Liver (tissue), 9 donors: ENCODE measurements around the gene C10orf71. TPM values are rescaled to one million over a fixed set of nuclear protein-coding genes. Genes with fewer than 3 reads are reported as not detected.

ENCODE experiments used
- DNase-seq: peaks from one replicate; pipeline ENCODE4 v3.0.0-alpha.2; 2017; ENCODE audit warnings: low spot score
- H3K27ac ChIP-seq, 2 donors: one replicate each; pipeline ENCODE4 v1.7.0; 2013; ENCODE audit warnings: inconsistent platforms in 2 of 2, low read length in 2 of 2, control low read depth in 1 of 2, low read depth in 1 of 2, mild to moderate bottlenecking in 1 of 2
- H3K27me3 ChIP-seq, 4 donors: one replicate each; pipeline versions ENCODE4 v1.6.1 to v1.7.0; 2013; ENCODE audit warnings: low read length in 3 of 4, inconsistent platforms in 1 of 4, mild to moderate bottlenecking in 1 of 4, moderate library complexity in 1 of 4; ENCODE audit not compliant: control insufficient read depth in 4 of 4, insufficient read depth in 4 of 4
- H3K36me3 ChIP-seq, 4 donors: one replicate each; pipeline versions ENCODE4 v1.6.1 to v1.7.0; 2013; ENCODE audit warnings: low read length in 3 of 4, mild to moderate bottlenecking in 3 of 4, low read depth in 1 of 4, moderate library complexity in 1 of 4; ENCODE audit not compliant: control insufficient read depth in 4 of 4, insufficient read depth in 3 of 4
- H3K4me1 ChIP-seq, 4 donors: one replicate each; pipeline versions ENCODE4 v1.6.1 to v1.7.0; 2013; ENCODE audit warnings: low read length in 3 of 4, mild to moderate bottlenecking in 3 of 4, moderate library complexity in 1 of 4; ENCODE audit not compliant: control insufficient read depth in 4 of 4, insufficient read depth in 4 of 4
- H3K4me3 ChIP-seq, 3 donors: one replicate each; pipeline versions ENCODE4 v1.6.1 to v1.7.0; 2013; ENCODE audit warnings: low read length in 3 of 3, control low read depth in 1 of 3, low read depth in 1 of 3, mild to moderate bottlenecking in 1 of 3
- H3K9ac ChIP-seq, 2 donors: one replicate each; pipeline ENCODE4 v1.7.0; 2013; ENCODE audit warnings: low read length in 2 of 2, mild to moderate bottlenecking in 2 of 2, moderate library complexity in 2 of 2, control low read depth in 1 of 2, low read depth in 1 of 2
- H3K9me3 ChIP-seq, 4 donors: one replicate each; pipeline versions ENCODE4 v1.6.1 to v1.7.0; 2013; ENCODE audit warnings: low read length in 3 of 4; ENCODE audit not compliant: control insufficient read depth in 4 of 4
- EGR1 ChIP-seq, 2 donors: IDR thresholded peaks; 2 replicates each; pipeline ENCODE4 v1.6.1; 2016 to 2018; ENCODE audit warnings: antibody characterized with exemption in 2 of 2, low read depth in 2 of 2
- FOXA1 ChIP-seq: IDR thresholded peaks from 2 replicates; pipeline ENCODE4 v1.6.1; 2016; ENCODE audit warnings: antibody characterized with exemption
- FOXA2 ChIP-seq: IDR thresholded peaks from 2 replicates; pipeline ENCODE4 v1.6.1; 2016; ENCODE audit warnings: antibody characterized with exemption
- GABPA ChIP-seq, 2 donors: IDR thresholded peaks in 1 of 2; conservative IDR thresholded peaks in 1 of 2; 2 replicates each; pipeline ENCODE4 v1.6.1; 2016; ENCODE audit warnings: antibody characterized with exemption in 2 of 2, mild to moderate bottlenecking in 1 of 2, moderate library complexity in 1 of 2
- HNF4A ChIP-seq, 2 donors: conservative IDR thresholded peaks; 2 replicates each; pipeline ENCODE4 v1.6.1; 2016; ENCODE audit warnings: antibody characterized with exemption in 2 of 2, mild to moderate bottlenecking in 2 of 2
- HNF4G ChIP-seq: IDR thresholded peaks from 2 replicates; pipeline ENCODE4 v1.6.1; 2016; ENCODE audit warnings: antibody characterized with exemption
- JUND ChIP-seq, 2 donors: IDR thresholded peaks; 2 replicates each; pipeline ENCODE4 v1.6.1; 2016; ENCODE audit warnings: antibody characterized with exemption in 2 of 2
- NR2F2 ChIP-seq: IDR thresholded peaks from 2 replicates; pipeline ENCODE4 v1.6.1; 2016; ENCODE audit warnings: antibody characterized with exemption
- RAD21 ChIP-seq, 2 donors: IDR thresholded peaks; 2 replicates each; pipeline ENCODE4 v1.6.1; 2016; ENCODE audit warnings: antibody characterized with exemption in 2 of 2, mild to moderate bottlenecking in 2 of 2
- RXRA ChIP-seq, 2 donors: IDR thresholded peaks; 2 replicates each; pipeline ENCODE4 v1.6.1; 2017 to 2018; ENCODE audit warnings: antibody characterized with exemption in 2 of 2, mild to moderate bottlenecking in 1 of 2
- SP1 ChIP-seq: IDR thresholded peaks from 2 replicates; pipeline ENCODE4 v1.6.1; 2018; ENCODE audit warnings: antibody characterized with exemption, mild to moderate bottlenecking
- TAF1 ChIP-seq: conservative IDR thresholded peaks from 2 replicates; pipeline ENCODE4 v1.6.1; 2016; ENCODE audit warnings: antibody characterized with exemption, mild to moderate bottlenecking
- YY1 ChIP-seq: IDR thresholded peaks from 2 replicates; pipeline ENCODE4 v1.6.1; 2016; ENCODE audit warnings: antibody characterized with exemption, mild to moderate bottlenecking
- polyA plus RNA-seq, 2 donors: library from polyadenylated mRNA; stranded (reverse) in 1 of 2; unstranded in 1 of 2; fragments of 200-250 nt in 1 of 2; fragments of >200 nt in 1 of 2; fragmentation: Nextera tagmentation in 1 of 2; extraction: Ambion mirVana in 1 of 2; gene quantifications; one replicate each; pipeline versions ENCODE4 v1.2.1 to v1.2.3, GENCODE V29; 2013 to 2015
- total RNA-seq, 2 donors: library from RNA; depleted of rRNA; stranded (reverse); fragments of >200 nt; gene quantifications; one replicate each; pipeline ENCODE4 v1.2.3, GENCODE V29; 2014
- TF ChIP-seq, protein P1 (sequence below): fragments of 150-350 bp; IDR thresholded peaks from 2 replicates; pipeline ENCODE4 v1.5.1; 2017; ENCODE audit warnings: improper control_type of control experiment, low read depth, low read length; ENCODE audit not compliant: missing input control
- TF ChIP-seq, protein P2 (sequence below): IDR thresholded peaks from 2 replicates; pipeline ENCODE4 v1.6.1; 2016; ENCODE audit warnings: antibody characterized with exemption, mild to moderate bottlenecking
- TF ChIP-seq, protein P3 (sequence below): IDR thresholded peaks from 2 replicates; pipeline ENCODE4 v1.6.1; 2016; ENCODE audit warnings: antibody characterized with exemption
- TF ChIP-seq, protein P4 (sequence below): IDR thresholded peaks from 2 replicates; pipeline ENCODE4 v1.6.1; 2016; ENCODE audit warnings: antibody characterized with exemption
- TF ChIP-seq, protein P5 (sequence below): IDR thresholded peaks from 2 replicates; pipeline ENCODE4 v1.6.1; 2016; ENCODE audit warnings: antibody characterized with exemption
- donor health status: healthy.
- donor health status: healthy.
- donor health status: healthy.
- donor health status: healthy.
- donor health status: healthy.

Gene C10orf71
- total and polyA plus RNA-seq, 4 donors = 0.03 TPM; not detected in 3

DNA sequence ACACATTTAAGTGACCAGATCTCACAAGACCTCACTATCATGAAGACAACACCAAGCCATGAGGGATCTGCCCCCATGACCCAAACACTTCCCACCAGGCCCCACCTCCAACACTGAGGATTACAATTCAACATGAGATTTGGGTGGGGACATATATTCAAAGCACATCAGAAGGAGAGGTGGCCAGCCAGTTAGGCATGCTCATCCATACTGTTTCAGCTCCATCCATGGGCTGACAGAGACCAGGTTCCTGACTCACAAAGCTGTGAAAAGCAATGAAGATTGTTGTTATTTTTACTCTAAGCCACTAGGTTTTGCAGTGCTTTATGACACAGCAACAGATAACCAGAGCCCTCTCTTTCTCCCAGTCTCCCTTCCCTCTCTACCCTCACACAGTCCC is 36.0 kb downstream of the C10orf71 start:
- Histone ChIP-seq H3K9me3 (no peaks in the 10 kb centered on the region), H3K36me3 (no peaks in the 10 kb centered on the region), H3K4me3 (no peak overlapping the region), H3K27me3 (no peaks in the 10 kb centered on the region), H3K4me1 (no peaks in the 10 kb centered on the region), H3K27ac (no peak overlapping the region), H3K9ac (no peak overlapping the region)
- DNase-seq = peak; percentile 10
- no peak for TF ChIP-seq SP1
- TF ChIP-seq, protein P1, sequence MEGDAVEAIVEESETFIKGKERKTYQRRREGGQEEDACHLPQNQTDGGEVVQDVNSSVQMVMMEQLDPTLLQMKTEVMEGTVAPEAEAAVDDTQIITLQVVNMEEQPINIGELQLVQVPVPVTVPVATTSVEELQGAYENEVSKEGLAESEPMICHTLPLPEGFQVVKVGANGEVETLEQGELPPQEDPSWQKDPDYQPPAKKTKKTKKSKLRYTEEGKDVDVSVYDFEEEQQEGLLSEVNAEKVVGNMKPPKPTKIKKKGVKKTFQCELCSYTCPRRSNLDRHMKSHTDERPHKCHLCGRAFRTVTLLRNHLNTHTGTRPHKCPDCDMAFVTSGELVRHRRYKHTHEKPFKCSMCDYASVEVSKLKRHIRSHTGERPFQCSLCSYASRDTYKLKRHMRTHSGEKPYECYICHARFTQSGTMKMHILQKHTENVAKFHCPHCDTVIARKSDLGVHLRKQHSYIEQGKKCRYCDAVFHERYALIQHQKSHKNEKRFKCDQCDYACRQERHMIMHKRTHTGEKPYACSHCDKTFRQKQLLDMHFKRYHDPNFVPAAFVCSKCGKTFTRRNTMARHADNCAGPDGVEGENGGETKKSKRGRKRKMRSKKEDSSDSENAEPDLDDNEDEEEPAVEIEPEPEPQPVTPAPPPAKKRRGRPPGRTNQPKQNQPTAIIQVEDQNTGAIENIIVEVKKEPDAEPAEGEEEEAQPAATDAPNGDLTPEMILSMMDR = no peak
- TF ChIP-seq, protein P2, sequence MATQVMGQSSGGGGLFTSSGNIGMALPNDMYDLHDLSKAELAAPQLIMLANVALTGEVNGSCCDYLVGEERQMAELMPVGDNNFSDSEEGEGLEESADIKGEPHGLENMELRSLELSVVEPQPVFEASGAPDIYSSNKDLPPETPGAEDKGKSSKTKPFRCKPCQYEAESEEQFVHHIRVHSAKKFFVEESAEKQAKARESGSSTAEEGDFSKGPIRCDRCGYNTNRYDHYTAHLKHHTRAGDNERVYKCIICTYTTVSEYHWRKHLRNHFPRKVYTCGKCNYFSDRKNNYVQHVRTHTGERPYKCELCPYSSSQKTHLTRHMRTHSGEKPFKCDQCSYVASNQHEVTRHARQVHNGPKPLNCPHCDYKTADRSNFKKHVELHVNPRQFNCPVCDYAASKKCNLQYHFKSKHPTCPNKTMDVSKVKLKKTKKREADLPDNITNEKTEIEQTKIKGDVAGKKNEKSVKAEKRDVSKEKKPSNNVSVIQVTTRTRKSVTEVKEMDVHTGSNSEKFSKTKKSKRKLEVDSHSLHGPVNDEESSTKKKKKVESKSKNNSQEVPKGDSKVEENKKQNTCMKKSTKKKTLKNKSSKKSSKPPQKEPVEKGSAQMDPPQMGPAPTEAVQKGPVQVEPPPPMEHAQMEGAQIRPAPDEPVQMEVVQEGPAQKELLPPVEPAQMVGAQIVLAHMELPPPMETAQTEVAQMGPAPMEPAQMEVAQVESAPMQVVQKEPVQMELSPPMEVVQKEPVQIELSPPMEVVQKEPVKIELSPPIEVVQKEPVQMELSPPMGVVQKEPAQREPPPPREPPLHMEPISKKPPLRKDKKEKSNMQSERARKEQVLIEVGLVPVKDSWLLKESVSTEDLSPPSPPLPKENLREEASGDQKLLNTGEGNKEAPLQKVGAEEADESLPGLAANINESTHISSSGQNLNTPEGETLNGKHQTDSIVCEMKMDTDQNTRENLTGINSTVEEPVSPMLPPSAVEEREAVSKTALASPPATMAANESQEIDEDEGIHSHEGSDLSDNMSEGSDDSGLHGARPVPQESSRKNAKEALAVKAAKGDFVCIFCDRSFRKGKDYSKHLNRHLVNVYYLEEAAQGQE = no peak
- TF ChIP-seq, protein P3, sequence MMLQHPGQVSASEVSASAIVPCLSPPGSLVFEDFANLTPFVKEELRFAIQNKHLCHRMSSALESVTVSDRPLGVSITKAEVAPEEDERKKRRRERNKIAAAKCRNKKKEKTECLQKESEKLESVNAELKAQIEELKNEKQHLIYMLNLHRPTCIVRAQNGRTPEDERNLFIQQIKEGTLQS = no peak
- no peak for TF ChIP-seq YY1
- no peak for TF ChIP-seq RAD21 (IDR thresholded peaks at IDR 0.05)
- TF ChIP-seq TAF1 = no peak
- TF ChIP-seq FOXA2 = no peak
- no peak for TF ChIP-seq JUND (IDR thresholded peaks at IDR 0.05)
- TF ChIP-seq RXRA (IDR thresholded peaks at IDR 0.05) = no peak
- TF ChIP-seq, protein P4, sequence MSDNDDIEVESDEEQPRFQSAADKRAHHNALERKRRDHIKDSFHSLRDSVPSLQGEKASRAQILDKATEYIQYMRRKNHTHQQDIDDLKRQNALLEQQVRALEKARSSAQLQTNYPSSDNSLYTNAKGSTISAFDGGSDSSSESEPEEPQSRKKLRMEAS = no peak
- TF ChIP-seq HNF4A (conservative IDR thresholded peaks at IDR 0.05) = no peak
- TF ChIP-seq EGR1 (IDR thresholded peaks at IDR 0.05; ENCODE audit: low read depth in 2 of 2) = no peak
- TF ChIP-seq GABPA (IDR thresholded peaks at IDR 0.05 in 1 of 2, conservative IDR thresholded peaks at IDR 0.05 in 1 of 2) = no peak
- TF ChIP-seq HNF4G = no peak
- TF ChIP-seq NR2F2 = no peak
- TF ChIP-seq, protein P5, sequence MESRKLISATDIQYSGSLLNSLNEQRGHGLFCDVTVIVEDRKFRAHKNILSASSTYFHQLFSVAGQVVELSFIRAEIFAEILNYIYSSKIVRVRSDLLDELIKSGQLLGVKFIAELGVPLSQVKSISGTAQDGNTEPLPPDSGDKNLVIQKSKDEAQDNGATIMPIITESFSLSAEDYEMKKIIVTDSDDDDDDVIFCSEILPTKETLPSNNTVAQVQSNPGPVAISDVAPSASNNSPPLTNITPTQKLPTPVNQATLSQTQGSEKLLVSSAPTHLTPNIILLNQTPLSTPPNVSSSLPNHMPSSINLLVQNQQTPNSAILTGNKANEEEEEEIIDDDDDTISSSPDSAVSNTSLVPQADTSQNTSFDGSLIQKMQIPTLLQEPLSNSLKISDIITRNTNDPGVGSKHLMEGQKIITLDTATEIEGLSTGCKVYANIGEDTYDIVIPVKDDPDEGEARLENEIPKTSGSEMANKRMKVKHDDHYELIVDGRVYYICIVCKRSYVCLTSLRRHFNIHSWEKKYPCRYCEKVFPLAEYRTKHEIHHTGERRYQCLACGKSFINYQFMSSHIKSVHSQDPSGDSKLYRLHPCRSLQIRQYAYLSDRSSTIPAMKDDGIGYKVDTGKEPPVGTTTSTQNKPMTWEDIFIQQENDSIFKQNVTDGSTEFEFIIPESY = no peak
- TF ChIP-seq FOXA1 = no peak
